NCI-H2029 (cell line): ENCODE data around the gene SPCS2.
"Not testable (repeated sequence)": the region's sequence is repeated elsewhere in the genome, so short reads cannot be mapped to it uniquely, and the experiment has no call there.

Source experiments
- DNase-seq: peaks from one replicate; lab custom pipeline; 2025; lab: John Stamatoyannopoulos, UW

The SPCS2 gene

GRCh38 chr11:75002516-75002915, 53.5 kb downstream of the SPCS2 start:
- DNase-seq: no peak

- DNase-seq: no peak
These were observed 55.1 kb downstream of the SPCS2 start for GRCh38 chr11:75004215-75004614.

GRCh38 chr11:75011357-75011756, 62.3 kb downstream of the SPCS2 start:
- DNase-seq: no peak

DNA sequence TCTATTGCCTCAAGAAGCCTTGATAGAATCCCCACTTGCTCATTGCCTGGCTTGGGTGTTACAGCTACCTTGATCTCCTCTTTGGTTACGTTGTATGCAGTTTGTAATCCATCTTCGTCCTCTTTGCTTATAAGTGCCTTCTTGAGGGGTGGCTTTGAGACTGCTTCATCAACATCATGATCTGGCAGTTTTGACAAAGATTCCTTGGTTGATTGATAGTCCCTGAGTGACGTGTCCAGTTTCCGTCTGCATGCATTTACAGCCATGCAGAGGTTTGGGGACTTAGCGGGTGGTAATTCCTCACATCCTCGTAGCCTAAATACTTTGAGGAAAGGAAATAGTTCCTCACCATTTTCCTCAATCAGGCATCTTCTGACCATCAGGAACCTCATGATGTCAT, 62.8 kb downstream of the SPCS2 start:
- no peak for DNase-seq

GRCh38 chr11:75013051-75013450, 64.0 kb downstream of the SPCS2 start:
- no peak for DNase-seq

DNA sequence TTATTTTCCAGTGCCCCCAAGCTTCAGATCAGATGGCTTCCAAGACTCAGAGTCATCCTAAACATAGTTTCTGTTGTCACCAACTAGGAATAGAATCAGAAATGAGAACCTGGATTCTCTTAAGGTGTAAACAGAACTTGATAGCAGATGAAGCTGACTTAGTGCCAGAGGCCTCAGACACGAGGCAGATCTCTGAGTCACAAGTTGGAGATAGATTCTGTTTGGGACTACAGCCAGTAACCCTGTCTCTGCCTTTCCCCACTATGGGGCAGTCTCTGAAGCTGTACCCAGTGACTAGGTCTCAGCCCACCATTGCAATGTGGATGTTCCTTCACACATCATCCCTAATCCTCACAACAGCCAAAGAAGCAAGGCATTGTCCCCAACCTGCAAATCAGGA, 65.1 kb downstream of the SPCS2 start:
- no peak for DNase-seq

DNA sequence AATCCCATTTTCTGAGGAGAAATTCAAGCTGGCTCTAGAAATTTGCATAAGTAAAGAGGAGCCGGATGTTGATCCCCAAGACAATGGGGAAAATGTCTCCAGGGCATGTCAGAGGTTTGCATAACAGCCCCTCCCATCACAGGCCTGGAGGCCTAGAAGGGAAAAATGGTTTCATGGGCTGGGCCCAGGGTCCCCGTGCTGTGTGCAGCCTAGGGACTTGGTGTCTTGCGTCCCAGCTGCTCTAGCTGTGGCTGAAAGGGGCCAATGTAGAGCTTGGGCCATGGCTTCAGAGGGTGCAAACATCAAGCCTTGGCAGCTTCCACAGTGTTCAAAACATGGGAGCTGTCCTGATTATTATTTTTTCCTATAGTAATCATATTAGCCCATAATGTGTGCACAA, 70.1 kb downstream of the SPCS2 start:
- DNase-seq: not testable (repeated sequence)

DNA sequence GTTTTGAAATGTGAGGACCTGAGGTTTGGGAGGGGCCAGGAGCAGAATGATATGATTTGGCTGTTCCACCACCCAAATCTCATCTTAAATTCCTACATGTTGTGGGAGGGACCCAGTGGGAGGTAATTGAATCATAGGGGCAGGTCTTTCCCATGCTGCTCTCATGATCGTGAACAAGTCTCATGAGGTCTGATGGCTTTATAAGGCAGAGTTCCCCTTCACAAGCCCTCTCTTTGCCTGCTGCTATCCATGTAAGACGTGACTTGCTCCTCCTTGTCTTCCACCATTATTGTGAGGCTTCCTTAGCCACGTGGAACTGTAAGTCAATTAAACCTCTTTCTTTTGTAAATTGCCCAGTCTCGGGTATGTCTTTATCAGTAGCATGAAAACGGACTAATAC, 71.3 kb downstream of the SPCS2 start:
- DNase-seq: not testable (repeated sequence)

- DNase-seq: no peak
These were observed 73.2 kb downstream of the SPCS2 start for GRCh38 chr11:75022296-75022695.

DNA sequence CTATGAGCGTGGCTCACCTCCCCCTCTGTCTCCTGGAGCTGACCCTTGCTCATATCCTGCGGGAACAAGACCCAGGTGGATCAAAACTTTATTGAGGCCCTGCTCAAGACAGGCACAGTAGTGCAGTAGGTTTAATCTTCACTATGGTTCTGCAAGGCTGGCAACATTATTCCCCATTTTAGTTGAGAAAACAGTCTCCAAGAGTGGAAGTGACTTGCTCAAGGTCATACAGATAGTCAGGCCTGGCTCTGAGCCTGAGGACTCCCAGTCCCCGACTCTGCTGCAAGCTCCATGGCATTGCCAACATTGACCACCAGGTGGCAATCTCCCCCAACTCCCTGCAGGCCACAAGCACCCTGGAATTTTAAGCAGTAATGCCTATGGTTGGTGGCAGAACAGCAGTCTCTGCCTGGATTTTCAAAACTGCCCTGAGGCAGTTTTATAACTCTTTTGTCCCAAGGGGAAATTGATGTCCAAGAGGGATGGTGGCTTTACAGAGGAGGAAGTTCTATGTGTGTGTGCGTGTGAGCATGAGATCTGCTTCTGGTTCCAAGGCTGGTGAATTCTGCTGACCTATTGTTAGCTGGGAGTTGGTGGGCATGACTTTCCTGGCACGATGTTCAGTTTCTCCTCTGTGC, 73.8 kb downstream of the SPCS2 start:
- DNase-seq: peak; percentile 67

DNA sequence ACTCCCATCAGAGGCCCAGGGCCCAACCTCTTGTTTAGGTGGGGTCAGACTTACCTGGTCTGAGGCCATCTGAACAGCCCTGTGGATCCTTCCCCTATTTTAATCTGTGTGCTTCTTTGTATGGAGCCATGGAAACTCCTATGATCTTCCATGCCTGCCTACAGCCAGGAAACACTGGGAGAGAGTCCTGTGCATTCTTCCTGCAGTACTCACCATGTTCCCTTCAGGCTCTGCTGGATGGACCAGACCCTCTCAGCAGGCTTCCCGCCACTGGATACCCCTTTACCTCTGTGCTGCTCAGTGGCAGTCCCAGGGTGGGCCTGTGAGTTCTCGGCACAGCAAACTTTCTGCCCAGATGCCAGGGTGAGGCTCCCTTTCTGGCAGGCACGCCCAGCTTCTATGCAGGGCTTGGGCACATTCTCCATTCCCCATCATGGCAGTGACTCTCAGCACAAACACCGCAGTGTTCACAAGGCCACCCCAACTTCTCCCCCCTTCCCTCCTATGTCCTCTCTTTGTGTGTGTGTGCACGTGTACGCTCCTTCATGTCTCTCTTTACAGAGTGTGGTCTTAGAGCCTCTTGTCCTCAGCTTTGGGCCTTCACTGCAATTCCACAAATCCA, 74.5 kb downstream of the SPCS2 start:
- DNase-seq: no peak

DNA sequence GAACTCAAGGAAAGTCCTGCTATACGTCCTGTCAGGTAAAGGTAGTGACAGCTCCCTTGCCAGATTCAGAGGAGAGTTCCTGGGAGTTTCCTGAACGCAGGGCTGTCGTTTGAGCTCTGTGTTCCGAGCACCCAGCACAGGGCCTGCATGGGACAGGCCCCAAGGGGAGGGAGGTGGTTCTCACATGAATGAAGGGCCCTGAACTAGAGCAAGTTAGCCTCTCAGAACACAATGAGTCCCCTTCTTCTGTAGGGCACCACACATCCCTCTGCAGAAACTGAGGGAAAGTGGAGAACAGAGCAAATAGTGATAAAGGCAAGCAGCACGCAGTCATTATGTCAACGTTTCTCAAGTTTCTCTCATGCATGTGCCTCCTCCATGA, 75.0 kb downstream of the SPCS2 start:
- no peak for DNase-seq

DNA sequence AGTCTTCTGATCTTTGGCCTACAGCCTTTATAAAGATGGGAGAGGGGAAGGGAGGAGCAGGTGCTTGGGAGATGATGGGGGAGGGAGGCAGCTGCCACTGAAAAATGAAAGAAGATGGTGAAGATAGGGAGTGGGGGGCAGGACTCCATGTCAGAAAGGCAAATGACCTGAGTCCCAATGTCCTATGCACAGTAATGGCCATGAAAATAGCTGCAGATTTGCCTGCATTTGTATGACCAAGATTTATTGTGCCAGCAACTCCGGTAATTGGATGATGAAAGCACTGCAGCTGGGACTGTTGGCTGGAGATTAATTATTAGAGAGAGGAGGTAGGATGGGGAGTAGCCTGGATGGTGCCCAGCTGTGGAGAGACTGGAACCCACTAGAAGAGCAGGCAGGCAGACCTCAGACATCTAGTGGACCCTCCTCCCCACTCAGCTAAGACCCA, 75.7 kb downstream of the SPCS2 start:
- no peak for DNase-seq

DNA sequence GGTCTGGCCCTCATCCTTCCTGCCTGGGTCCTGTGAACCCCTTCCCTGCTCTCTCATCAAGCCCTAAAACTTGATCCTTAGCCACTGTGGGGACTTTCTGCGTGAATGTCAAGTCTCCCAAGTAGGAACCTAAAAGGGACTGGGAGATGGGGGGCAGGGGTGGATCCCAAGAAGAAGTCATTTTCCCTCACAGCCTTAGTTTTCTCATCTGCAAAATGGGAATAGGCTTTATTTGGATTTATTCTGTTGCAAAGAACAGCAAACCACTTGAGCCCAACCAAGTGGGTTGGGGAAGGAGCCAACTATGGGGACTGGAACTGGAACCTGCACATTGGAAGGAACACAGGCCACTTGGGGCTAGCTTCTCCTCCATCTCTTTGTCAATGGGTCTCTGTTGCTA, 76.5 kb downstream of the SPCS2 start:
- DNase-seq: no peak

DNA sequence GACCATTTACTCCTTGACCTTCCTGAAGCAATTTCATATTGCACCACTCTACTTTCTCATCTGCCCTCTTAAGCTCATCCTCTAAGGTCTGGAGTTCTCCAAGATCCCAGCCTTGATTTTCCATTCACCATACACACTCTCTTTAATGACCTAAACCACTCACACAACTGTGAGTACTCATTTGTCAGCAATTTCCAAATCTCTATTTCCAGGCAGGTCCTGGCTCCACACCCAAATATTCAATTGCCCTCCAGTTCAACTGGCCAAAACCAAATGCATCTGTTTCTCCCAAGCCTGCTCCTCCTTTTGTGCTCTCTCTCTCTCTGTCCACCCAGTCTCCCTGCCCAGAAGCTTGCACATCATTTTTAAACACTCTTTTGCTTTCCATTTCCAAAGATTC, 79.3 kb downstream of the SPCS2 start:
- DNase-seq: no peak
